ENCODE results near the gene NRG2. TPM values are rescaled to one million over a fixed set of nuclear protein-coding genes. Genes with fewer than 3 reads are reported as not detected.

Gene NRG2
- total and polyA plus RNA-seq, 2 of the 4 experiments (the other 2 are of a cell fraction), result 0.18 TPM; not detected in 1

DNA sequence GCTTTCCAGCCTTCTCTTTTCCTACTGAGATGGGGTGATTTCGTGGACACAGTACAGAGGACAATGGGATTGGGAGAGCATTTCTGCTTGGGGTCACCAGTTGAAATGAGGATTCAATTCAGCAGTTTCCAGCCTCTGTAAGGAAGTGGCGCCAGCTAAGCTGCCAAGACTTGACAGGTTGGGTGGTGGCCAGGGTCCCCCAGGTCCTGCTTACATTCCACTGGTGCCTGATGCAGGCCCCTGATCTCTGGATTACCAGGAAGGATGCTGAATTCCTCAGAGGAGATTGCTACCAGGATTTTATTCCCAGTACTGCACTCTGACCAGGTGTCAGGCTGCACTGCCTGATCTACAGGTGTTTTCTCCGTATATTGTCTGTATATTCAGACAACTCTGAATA, 127.8 kb downstream of the NRG2 start:
- Histone ChIP-seq H3K23ac (ENCODE audit: low read depth, low read length) (no peak overlapping the region), H3K4ac (ENCODE audit: low read depth, low read length) (no peak overlapping the region), H3K18ac (ENCODE audit: low read depth, low read length) (no peak overlapping the region), H3K9ac (ENCODE audit: low read depth, low read length) (no peak overlapping the region), H3K36me3 (ENCODE audit: control insufficient read depth, insufficient read depth, low read length) (no peaks in the 10 kb centered on the region), H3K79me1 (ENCODE audit: low read depth in 1 of 2, low read length in 2 of 2) (no peaks in the 10 kb centered on the region), H3K9me3 (ENCODE audit: control insufficient read depth, insufficient read depth, low read length) (no peaks in the 10 kb centered on the region), H2AK5ac (ENCODE audit: low read depth, low read length) (no peak overlapping the region), H2BK120ac (ENCODE audit: low read depth, low read length) (no peak overlapping the region), H3K4me1 (ENCODE audit: control insufficient read depth, insufficient read depth, low read length) (no peaks in the 10 kb centered on the region), H2BK15ac (ENCODE audit: low read depth, low read length) (no peak overlapping the region), H4K5ac (ENCODE audit: low read depth, low read length) (no peak overlapping the region), H3K14ac (replicated peaks; ENCODE audit: low read depth, low read length) (no peak overlapping the region), H3K27ac (ENCODE audit: insufficient read depth, low read length) (no peak overlapping the region), H2AK9ac (replicated peaks; ENCODE audit: low read depth, low read length, poor library complexity) (no peak overlapping the region), H2BK5ac (ENCODE audit: low read depth, low read length, poor library complexity, severe bottlenecking) (no peak overlapping the region), H2AFZ (replicated peaks; ENCODE audit: low read length, poor library complexity) (no peak overlapping the region), H3K9me1 (ENCODE audit: insufficient read depth, low read length) (no peaks in the 10 kb centered on the region), H3K4me2 (ENCODE audit: low read depth, low read length) (no peak overlapping the region), H2BK20ac (ENCODE audit: low read depth, low read length) (no peak overlapping the region), H3K56ac (ENCODE audit: extremely low read depth, insufficient read depth, low read length) (no peak overlapping the region), H3K27me3 (ENCODE audit: control insufficient read depth, insufficient read depth, low read length) (peaks cover 22% of the 10 kb centered on the region), H4K91ac (ENCODE audit: insufficient read depth, low read depth, low read length) (no peak overlapping the region), H3K4me3 (ENCODE audit: insufficient read depth, low read depth, low read length) (no peak overlapping the region), H4K20me1 (ENCODE audit: insufficient read depth, low read length) (no peaks in the 10 kb centered on the region), H4K8ac (ENCODE audit: low read depth in 2 of 2, low read length in 2 of 2) (no peak overlapping the region)
- POLR2A ChIA-PET (ENCODE audit: unreplicated experiment), result no interaction called here
- in situ Hi-C loops (cut with MboI; ENCODE audit: low sequenced_read_pairs), result no loop called here
- no peak for DNase-seq
- CTCF ChIA-PET, result no interaction called here
- ATAC-seq (ENCODE audit: low read depth), result no peak
- dilution Hi-C loops (cut with HindIII; ENCODE audit: low sequenced_read_pairs, unreplicated experiment), result no loop called here
- no peak for TF ChIP-seq BHLHE40 (IDR thresholded peaks at IDR 0.05; ENCODE audit: low read depth, low read length)
- TF ChIP-seq, protein P1, sequence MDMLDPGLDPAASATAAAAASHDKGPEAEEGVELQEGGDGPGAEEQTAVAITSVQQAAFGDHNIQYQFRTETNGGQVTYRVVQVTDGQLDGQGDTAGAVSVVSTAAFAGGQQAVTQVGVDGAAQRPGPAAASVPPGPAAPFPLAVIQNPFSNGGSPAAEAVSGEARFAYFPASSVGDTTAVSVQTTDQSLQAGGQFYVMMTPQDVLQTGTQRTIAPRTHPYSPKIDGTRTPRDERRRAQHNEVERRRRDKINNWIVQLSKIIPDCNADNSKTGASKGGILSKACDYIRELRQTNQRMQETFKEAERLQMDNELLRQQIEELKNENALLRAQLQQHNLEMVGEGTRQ (IDR thresholded peaks at IDR 0.05; ENCODE audit: low read depth, low read length), result no peak
- TF ChIP-seq POLR2A (IDR thresholded peaks at IDR 0.05; ENCODE audit: low read depth, low read length), result no peak
- TF ChIP-seq SMC3 (IDR thresholded peaks at IDR 0.05; ENCODE audit: low read depth, low read length), result no peak
- no peak for TF ChIP-seq CEBPB (IDR thresholded peaks at IDR 0.05; ENCODE audit: low read depth, low read length)
- TF ChIP-seq RCOR1 (IDR thresholded peaks at IDR 0.05; ENCODE audit: insufficient replicate concordance, low read length), result no peak
- TF ChIP-seq, protein P2, sequence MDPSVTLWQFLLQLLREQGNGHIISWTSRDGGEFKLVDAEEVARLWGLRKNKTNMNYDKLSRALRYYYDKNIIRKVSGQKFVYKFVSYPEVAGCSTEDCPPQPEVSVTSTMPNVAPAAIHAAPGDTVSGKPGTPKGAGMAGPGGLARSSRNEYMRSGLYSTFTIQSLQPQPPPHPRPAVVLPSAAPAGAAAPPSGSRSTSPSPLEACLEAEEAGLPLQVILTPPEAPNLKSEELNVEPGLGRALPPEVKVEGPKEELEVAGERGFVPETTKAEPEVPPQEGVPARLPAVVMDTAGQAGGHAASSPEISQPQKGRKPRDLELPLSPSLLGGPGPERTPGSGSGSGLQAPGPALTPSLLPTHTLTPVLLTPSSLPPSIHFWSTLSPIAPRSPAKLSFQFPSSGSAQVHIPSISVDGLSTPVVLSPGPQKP (IDR thresholded peaks at IDR 0.05; ENCODE audit: borderline replicate concordance, low read depth, low read length), result no peak
- no peak for TF ChIP-seq MAFK (IDR thresholded peaks at IDR 0.05; ENCODE audit: low read depth, low read length)
- no peak for TF ChIP-seq FOS (IDR thresholded peaks at IDR 0.05; ENCODE audit: low read depth, low read length)
- no peak for TF ChIP-seq RFX5 (IDR thresholded peaks at IDR 0.05; ENCODE audit: low read depth, low read length)
- no peak for TF ChIP-seq CHD1 (IDR thresholded peaks at IDR 0.05; ENCODE audit: low read depth, low read length)
- TF ChIP-seq, protein P3, sequence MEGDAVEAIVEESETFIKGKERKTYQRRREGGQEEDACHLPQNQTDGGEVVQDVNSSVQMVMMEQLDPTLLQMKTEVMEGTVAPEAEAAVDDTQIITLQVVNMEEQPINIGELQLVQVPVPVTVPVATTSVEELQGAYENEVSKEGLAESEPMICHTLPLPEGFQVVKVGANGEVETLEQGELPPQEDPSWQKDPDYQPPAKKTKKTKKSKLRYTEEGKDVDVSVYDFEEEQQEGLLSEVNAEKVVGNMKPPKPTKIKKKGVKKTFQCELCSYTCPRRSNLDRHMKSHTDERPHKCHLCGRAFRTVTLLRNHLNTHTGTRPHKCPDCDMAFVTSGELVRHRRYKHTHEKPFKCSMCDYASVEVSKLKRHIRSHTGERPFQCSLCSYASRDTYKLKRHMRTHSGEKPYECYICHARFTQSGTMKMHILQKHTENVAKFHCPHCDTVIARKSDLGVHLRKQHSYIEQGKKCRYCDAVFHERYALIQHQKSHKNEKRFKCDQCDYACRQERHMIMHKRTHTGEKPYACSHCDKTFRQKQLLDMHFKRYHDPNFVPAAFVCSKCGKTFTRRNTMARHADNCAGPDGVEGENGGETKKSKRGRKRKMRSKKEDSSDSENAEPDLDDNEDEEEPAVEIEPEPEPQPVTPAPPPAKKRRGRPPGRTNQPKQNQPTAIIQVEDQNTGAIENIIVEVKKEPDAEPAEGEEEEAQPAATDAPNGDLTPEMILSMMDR (conservative IDR thresholded peaks at IDR 0.05; ENCODE audit: low read depth, low read length), result no peak
- TF ChIP-seq MXI1 (IDR thresholded peaks at IDR 0.05; ENCODE audit: borderline replicate concordance, low read depth, low read length), result no peak
- no peak for TF ChIP-seq RAD21 (IDR thresholded peaks at IDR 0.05; ENCODE audit: low read length)
- TF ChIP-seq NFE2L2 (IDR thresholded peaks at IDR 0.05; ENCODE audit: low read depth, low read length), result no peak
- no peak for TF ChIP-seq MAZ (IDR thresholded peaks at IDR 0.05; ENCODE audit: borderline replicate concordance, low read depth, low read length)
- BruUV-seq (replicated peaks), result no TSS peak
- no CpG with 5 or more reads among the region's 3 CpGs for WGBS, 2 experiments (ENCODE audit: extremely low coverage in 2 of 2, insufficient read length in 1 of 2)
- intact Hi-C loops (cut with micrococcal nuclease), result no loop called here

Measured in IMR-90 (cell line).